ENCODE results near the gene SLC29A2.
A peak's percentile ranks its signal among the peaks of the same experiment; 100 is the strongest.
"Not testable (repeated sequence)": the region's sequence is repeated elsewhere in the genome, so short reads cannot be mapped to it uniquely, and the experiment has no call there.

Gene SLC29A2

GRCh38 chr11:66371627-66372415 lies at the start of gene SLC29A2:
Gene SLC29A2 (minus strand): TSS chr11:66371760. CDS start chr11:66371591, 169 bp downstream.
- peak; percentile 91 for DNase-seq

GRCh38 chr11:66420671-66421476 lies 49.3 kb upstream of the SLC29A2 start, which contains the start of gene NPAS4:
Gene NPAS4 (plus strand): TSS chr11:66421035. CDS start chr11:66421180, 145 bp downstream.
- no peak for DNase-seq

GRCh38 chr11:66419825-66420224 lies 48.3 kb upstream of the SLC29A2 start:
- DNase-seq: no peak

- DNase-seq: no peak
Measured at GRCh38 chr11:66418986-66419308, 47.4 kb upstream of the SLC29A2 start.

- peak; percentile 64 for DNase-seq
Measured at GRCh38 chr11:66418168-66418985, 46.8 kb upstream of the SLC29A2 start.

GRCh38 chr11:66417000-66417399 lies 45.4 kb upstream of the SLC29A2 start:
- no peak for DNase-seq

- no peak for DNase-seq
Measured at GRCh38 chr11:66415423-66415822, 43.9 kb upstream of the SLC29A2 start.

- no peak for DNase-seq
Measured at GRCh38 chr11:66414120-66414934, 42.8 kb upstream of the SLC29A2 start.

- no peak for DNase-seq
Measured at GRCh38 chr11:66413167-66413566, 41.6 kb upstream of the SLC29A2 start.

- DNase-seq: no peak
Measured at GRCh38 chr11:66412110-66412509, 40.5 kb upstream of the SLC29A2 start.

GRCh38 chr11:66411323-66411722 lies 39.8 kb upstream of the SLC29A2 start:
- DNase-seq: no peak

GRCh38 chr11:66410191-66410590 lies 38.6 kb upstream of the SLC29A2 start:
- no peak for DNase-seq

- no peak for DNase-seq
Measured at GRCh38 chr11:66409226-66409625, 37.7 kb upstream of the SLC29A2 start.

GRCh38 chr11:66408488-66409214 lies 37.1 kb upstream of the SLC29A2 start:
- DNase-seq: peak; percentile 95

- no peak for DNase-seq
Measured at GRCh38 chr11:66407651-66408050, 36.1 kb upstream of the SLC29A2 start.

GRCh38 chr11:66393954-66394353 lies 22.4 kb upstream of the SLC29A2 start:
- DNase-seq: no peak

GRCh38 chr11:66391322-66391721 lies 19.8 kb upstream of the SLC29A2 start:
- DNase-seq: no peak

- DNase-seq: peak; percentile 79
Measured at GRCh38 chr11:66388780-66389386, 17.3 kb upstream of the SLC29A2 start.

GRCh38 chr11:66386171-66387069 lies 14.9 kb upstream of the SLC29A2 start:
- DNase-seq: peak; percentile 90

- not testable (repeated sequence) for DNase-seq
Measured at GRCh38 chr11:66384316-66384715, 12.8 kb upstream of the SLC29A2 start.

Measured in CD4-positive, alpha-beta T cell treated with Interleukin-17A for 4 hours (primary cell).